Activated effector memory CD4-positive, alpha-beta T cell treated with anti-CD3 and anti-CD28 coated beads, Interleukin-2, amount 50 U/mL, for 16 hours (primary cell): ENCODE data around the gene RNF212B.

Experiments used
- DNase-seq: peaks from one replicate; pipeline ENCODE4 v3.0.0-alpha.2; 2020

The RNF212B gene

GRCh38 chr14:23297611-23298277, 60.0 kb downstream of the RNF212B start:
- peak; percentile 34 for DNase-seq

DNA sequence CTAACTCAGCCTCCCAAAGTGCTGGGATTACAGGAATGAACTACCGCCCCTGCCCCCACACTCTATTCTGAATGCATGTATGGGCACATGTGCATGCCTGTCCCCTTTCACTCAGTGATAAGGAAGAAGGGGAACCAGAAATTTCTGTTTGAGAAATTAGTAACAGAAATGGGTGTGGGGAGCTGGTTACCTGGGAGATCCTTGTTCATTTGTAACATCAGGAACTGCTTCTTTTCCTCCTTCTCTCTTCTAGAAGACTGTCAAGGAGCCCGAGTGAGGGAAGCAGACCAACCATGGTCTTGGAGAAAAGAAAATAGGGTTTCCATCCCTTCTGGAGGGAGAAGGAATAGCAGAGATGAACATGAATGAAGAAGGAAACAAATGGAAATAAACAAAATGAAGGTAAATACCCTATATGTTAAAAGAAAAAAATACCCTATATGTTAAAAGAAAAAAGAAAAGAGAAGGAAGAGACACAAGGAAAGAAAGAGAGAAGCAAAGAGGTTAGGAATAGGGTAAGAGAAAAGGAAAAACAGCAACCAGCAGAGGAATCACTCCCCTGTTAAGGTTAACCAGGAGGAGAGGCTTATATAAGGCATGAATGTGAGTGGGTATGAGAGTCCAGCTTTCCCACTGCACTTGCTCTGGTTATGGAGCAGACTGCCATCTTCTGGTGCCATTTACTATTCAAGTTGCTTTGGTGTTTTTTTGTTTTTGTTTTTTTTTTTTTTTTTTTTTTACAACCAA, 61.6 kb downstream of the RNF212B start:
- peak; percentile 57 for DNase-seq

DNA sequence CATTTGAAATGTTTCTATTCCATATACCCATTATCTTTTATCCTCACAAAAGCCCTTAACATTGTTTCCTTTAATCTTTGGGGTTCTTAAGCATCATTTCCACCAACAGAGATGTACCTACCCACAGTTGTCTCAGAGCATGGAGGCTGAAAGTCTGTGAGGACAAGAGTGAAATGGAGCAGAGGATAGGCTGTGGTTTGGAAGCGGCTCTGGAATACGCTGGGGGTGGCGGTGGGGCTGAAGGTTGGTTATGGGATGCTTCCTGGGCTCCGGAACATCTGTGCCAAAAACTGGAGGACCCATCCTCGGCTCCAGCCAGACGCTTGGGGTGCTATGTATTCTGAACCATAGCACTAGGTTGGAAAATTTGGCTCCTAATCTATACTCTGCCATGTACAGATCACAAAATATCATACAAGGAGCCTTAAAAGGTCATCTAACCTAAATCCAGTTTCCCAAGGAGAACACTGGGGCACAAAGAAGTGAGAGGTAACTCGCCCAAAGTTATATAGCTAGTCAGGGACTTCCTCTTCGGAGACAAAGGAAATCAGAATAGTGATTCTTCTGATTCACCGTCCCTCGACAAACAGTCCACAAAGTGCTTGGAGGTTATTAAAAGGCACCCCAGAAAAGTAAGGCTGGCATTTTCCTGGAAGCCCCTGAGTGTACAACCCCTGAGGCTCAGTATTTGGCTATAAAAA, 62.4 kb downstream of the RNF212B start:
- peak; percentile 59 for DNase-seq

DNA sequence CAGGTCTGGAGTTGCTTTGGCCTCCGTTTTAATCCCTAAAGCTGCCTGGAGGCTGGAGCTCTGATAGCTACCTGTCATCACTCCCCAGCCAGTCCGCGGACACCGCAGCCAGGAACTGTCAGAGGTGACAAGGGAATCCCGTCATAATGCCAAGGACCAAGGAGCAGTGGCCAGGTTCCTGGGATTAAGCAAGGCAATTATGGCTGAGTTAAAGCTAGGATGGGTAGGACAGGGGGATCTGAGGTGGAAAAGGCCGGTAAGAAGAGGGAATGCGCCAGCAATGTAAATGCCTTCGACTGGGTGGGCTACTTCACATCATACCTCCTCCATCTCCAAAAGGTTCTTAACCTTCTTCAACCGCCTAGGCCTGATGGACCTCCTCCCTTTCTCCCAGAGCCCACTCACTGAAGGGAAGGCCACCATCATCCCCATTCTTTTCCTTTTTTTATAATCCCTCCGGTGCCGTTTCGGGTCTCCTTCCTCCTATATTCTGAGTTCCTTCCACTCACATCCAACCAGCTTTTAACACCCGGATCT, 63.0 kb downstream of the RNF212B start:
- DNase-seq: peak; percentile 68

DNA sequence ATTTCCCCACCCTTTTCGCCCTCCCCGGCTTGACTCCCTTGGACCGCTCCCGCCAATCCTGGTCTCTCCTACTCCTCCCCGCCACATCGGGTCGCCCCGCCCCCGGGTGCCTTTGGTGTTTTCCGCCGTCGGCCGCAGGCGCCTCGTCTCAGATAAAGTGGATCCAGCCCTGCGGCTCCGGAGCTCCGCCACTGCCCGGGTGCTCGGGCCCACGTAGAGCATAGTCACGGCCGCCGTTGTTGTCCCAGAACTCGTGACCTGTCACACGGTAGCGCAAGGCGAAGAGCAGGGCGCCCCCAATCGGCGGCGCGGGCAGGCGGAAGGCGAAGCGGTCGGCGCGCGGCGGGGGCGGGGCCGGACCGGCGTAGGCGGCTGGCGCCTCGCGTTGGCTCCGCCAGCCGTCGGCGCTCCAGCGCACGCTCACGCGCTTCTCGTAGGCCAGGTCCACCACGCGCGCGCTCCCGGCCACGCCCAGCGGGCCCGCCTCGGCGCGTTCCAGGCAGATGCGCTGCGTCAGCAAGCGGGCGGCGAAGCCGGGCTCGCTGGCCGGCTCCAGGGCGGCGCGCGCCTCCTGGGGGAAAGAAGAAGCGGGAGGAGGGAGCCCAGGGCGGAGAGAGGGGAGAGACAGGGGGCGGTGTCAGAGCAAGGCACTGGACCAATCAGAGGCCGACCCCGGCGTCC, 63.7 kb downstream of the RNF212B start:
- DNase-seq: peak; percentile 99

DNA sequence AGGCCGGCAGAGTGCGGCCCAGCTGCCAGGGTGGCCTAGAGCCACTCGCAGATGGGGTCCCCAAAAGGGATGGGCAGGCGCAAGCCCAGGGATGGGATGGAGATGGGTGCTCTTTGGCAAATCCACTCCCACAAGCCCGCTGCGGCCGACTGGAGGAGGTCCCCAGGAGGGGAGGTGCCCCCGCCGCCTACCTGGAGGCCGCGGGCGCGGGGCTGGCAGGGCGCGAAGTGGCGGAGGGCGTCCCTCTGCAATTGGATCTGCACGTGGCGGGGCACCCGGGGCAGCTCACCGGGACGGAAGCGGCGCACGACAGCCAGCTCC, 64.2 kb downstream of the RNF212B start:
- DNase-seq: no peak

DNA sequence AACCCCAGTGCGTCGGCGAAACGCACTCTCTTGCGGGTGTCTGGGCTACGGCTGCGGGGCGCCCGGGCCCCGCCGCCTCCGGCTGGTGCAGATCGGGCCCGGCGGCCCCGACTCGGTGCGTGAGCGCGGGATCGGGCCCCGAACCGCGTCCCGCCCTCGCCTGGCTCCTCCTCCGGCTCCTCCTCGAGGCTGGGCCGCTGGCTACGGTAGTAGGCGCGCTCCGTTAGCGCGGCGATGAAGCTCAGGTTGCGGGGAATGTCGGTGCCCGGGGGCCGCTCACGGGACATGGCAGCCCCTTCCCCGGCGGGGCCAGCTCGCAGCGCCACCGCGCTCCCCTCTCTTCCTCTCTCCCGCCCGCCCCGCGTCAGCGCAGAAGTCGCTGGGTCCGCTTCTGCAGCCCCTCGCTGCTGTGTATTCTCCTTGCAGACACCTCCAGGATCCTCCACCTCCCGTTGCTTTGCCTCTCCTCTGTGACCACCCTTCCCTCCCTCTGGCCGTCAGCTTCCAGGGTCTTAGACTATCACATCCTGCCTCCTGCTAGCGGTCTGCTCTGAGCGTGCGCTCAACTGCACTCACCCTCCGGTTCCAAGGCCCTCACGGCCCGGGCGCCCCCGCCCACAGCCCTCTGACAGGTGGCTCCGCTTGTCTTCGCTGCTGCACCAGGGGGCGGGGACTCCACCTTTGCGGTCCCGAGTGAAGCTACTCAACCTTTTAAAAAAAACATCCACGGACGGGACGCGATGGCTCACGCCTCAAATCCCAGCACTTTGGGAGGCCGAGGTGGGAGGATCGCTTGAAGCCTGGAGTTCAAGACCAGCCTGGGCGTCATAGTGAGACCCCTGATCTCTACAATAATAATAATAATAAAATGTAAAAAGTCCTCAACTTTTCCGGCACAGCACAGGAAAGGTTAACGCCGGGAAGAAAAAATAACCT, 64.8 kb downstream of the RNF212B start, which contains the start of gene PPP1R3E:
Gene PPP1R3E, minus strand, starts transcription at position 570 of the 936 bp plus-strand sequence. Its CDS starts 283 bp downstream, at position 287.
- peak; percentile 95 for DNase-seq

- no peak for DNase-seq
Measured at GRCh38 chr14:23306412-23307145, 68.8 kb downstream of the RNF212B start, which contains the start of gene BCL2L2. Gene BCL2L2, plus strand, starts transcription at chr14:23306833. Its CDS starts 935 bp downstream, at chr14:23307768.

GRCh38 chr14:23307146-23307530, 69.4 kb downstream of the RNF212B start:
- no peak for DNase-seq

GRCh38 chr14:23307687-23308644, 70.2 kb downstream of the RNF212B start:
- no peak for DNase-seq

GRCh38 chr14:23308721-23309445, 71.1 kb downstream of the RNF212B start:
- no peak for DNase-seq

DNA sequence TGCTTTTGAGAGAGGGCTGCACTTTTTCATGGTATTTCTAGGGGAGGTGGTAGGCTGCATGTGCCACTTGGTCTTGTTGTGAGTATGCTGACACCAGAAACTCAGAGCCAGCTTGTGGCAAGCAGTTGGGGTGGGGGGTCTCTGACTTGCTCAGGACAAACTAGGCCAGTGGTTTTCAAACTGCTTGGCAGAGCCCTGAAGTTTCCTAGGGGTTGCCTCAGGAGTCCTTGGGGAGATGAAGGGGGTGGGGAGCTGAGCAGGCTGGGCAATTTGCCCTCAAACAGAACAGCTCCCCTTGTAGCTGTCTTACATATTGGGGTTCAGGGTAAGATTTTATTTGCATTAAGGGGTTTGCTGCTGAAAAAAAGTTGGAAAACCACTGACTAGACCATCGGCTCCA, 72.8 kb downstream of the RNF212B start:
- no peak for DNase-seq

- DNase-seq: no peak
Measured at GRCh38 chr14:23316300-23316699, 78.6 kb downstream of the RNF212B start.

- DNase-seq: no peak
Measured at GRCh38 chr14:23319746-23320583, 82.2 kb downstream of the RNF212B start.

DNA sequence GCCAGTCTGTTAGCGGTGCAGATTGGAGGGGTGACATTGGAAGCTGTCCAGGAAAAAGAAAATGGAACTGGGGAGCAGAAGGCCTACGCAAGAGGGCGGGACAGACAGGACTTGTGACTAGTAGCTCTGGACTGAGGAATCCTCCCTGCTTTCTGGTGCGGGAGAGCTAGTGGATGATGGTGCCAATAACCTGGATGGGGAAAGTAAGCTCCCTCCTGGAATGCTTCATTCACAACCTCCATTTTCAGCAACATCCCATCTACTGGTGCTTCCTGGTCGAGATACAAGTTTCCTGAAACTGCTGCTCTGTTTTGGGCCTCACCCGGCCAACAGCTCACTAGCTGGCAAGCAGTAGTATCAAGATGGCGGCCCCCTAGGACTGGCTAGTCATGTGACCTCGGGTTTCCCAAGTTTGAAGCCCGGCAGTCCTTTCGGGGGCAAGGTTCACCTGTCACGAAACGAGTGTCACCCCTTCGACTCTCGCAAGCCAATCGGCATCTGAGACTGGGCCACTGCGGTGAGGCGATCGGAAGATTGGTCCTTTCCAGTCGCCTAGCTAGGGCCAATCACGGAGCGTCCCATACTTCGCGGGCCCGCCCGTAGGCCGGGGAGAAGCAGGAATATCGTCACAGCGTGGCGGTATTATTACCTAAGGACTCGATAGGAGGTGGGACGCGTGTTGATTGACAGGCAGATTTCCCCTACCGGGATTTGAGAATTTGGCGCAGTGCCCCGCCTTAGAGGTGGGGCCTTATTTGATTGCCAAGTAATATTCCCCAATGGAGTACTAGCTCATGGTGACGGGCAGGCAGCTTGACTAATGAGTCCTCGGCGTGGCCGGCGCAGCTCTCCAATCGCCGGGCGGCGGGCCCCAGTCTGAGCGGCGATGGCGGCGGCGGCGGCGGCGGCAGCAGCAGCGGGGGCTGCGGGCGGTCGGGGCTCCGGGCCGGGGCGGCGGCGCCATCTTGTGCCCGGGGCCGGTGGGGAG, 83.1 kb downstream of the RNF212B start, which contains the start of gene PABPN1:
Gene PABPN1, plus strand, starts transcription at position 874 of the 988 bp plus-strand sequence. Its CDS starts 13 bp downstream, at position 887.
- DNase-seq: peak; percentile 98
